ENCODE data around the gene XRCC4.

DNA sequence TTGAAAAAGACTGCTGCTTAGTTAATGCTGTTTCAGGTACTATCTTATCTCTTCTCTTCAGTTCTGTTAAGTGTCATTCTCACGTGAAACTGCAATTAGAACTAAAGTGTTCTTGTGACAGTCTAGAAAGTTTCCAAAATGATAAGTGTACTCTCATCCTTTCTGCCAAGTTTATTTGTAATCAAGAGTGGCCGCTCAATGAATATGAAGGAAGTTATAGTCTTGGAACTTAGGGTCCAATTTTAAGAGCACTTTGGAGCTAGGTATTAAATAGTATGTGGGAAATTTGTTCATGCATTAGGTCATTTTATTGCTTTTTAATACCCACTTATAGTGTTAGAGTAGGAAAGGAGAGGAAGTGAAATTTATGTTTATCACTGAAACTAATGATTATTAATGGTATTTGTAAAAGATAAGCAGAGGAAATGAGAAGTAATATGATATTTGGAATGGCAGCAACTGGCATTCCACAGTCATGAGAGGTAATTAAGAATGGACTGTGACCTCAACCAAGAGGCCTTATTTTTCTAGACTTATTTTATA, 20.4 kb downstream of the XRCC4 start:
- TF ChIP-seq POLR2A (IDR thresholded peaks at IDR 0.05) (no peak), POLR2AphosphoS5 (IDR thresholded peaks at IDR 0.05) (no peak)

Data from suprapubic skin (tissue), 4 donors.